Stimulated activated memory B cell treated with anti-CD40 and anti-IgM and Interleukin-4, amounts not matched to agents 10 μg/mL and 1 μg/mL and 100 μg/mL, for 72 hours (primary cell): Measurements from ENCODE around the gene ZNF598.
A peak's percentile ranks its signal among the peaks of the same experiment; 100 is the strongest.

Experiments used
- ATAC-seq: fragments of 150-1000 bp; cut with Tn5 transposase; 2 replicates; pipeline ENCODE4 v1.10.0; 2021
- H3K27ac Mint-ChIP-seq: one replicate; pipeline ENCODE4 v1.8.0; 2022; ENCODE audit warnings: mild to moderate bottlenecking, mixed read lengths
- H3K27me3 Mint-ChIP-seq: one replicate; pipeline ENCODE4 v1.8.0; 2022; ENCODE audit warnings: mixed read lengths
- H3K36me3 Mint-ChIP-seq: one replicate; pipeline ENCODE4 v1.8.0; 2022; ENCODE audit warnings: mixed read lengths
- H3K4me1 Mint-ChIP-seq: one replicate; pipeline ENCODE4 v1.8.0; 2022; ENCODE audit warnings: mixed read lengths
- H3K4me3 Mint-ChIP-seq: one replicate; pipeline ENCODE4 v1.8.0; 2022; ENCODE audit warnings: mild to moderate bottlenecking, moderate library complexity, mixed read lengths
- H3K9me3 Mint-ChIP-seq: one replicate; pipeline ENCODE4 v1.8.0; 2022; ENCODE audit warnings: mixed read lengths

Gene ZNF598

GRCh38 chr16:1997494-1998359 is 11.9 kb downstream of the ZNF598 start:
- peaks cover 43% of the 10 kb centered on the region for H3K36me3 Mint-ChIP-seq

GRCh38 chr16:1993731-1994131 is 15.9 kb downstream of the ZNF598 start:
- ATAC-seq, result no peak
- peaks cover 33% of the 10 kb centered on the region for H3K4me1 Mint-ChIP-seq
- H3K36me3 Mint-ChIP-seq, result peaks cover 19% of the 10 kb centered on the region
- peak overlapping the region; percentile 67 for H3K27ac Mint-ChIP-seq
- H3K9me3 Mint-ChIP-seq, result no peaks in the 10 kb centered on the region
- H3K4me3 Mint-ChIP-seq, result no peak overlapping the region
- H3K27me3 Mint-ChIP-seq, result no peaks in the 10 kb centered on the region

More at GRCh38 chr16:1997494-1998359, 11.9 kb downstream of the ZNF598 start:
- Mint-ChIP-seq H3K27me3 (no peaks in the 10 kb centered on the region), H3K27ac (no peak overlapping the region), H3K4me1 (peaks cover 13% of the 10 kb centered on the region), H3K9me3 (no peaks in the 10 kb centered on the region), H3K4me3 (no peak overlapping the region)
- ATAC-seq, result no peak

GRCh38 chr16:1992704-1993317 is 16.8 kb downstream of the ZNF598 start:
- Mint-ChIP-seq H3K4me3 (no peak overlapping the region), H3K9me3 (no peaks in the 10 kb centered on the region), H3K4me1 (peaks cover 33% of the 10 kb centered on the region), H3K27ac (peak overlapping the region; percentile 67), H3K27me3 (no peaks in the 10 kb centered on the region), H3K36me3 (peaks cover 12% of the 10 kb centered on the region)
- ATAC-seq, result no peak

- peaks cover 33% of the 10 kb centered on the region for H3K4me1 Mint-ChIP-seq
- peak overlapping the region; percentile 91 for H3K4me3 Mint-ChIP-seq
These were observed 17.5 kb downstream of the ZNF598 start for GRCh38 chr16:1991948-1992703.

GRCh38 chr16:1991588-1991947 is 18.1 kb downstream of the ZNF598 start:
- Mint-ChIP-seq H3K27ac (peak overlapping the region; percentile 95), H3K4me3 (peak overlapping the region; percentile 91), H3K36me3 (peaks cover 23% of the 10 kb centered on the region), H3K27me3 (no peaks in the 10 kb centered on the region), H3K4me1 (peaks cover 38% of the 10 kb centered on the region), H3K9me3 (no peaks in the 10 kb centered on the region)
- ATAC-seq, result no peak

More at GRCh38 chr16:1991948-1992703, 17.5 kb downstream of the ZNF598 start:
- ATAC-seq, result peak; percentile 72
- Mint-ChIP-seq H3K27me3 (no peaks in the 10 kb centered on the region), H3K9me3 (no peaks in the 10 kb centered on the region), H3K27ac (peak overlapping the region; percentile 95), H3K36me3 (peaks cover 18% of the 10 kb centered on the region)

GRCh38 chr16:1991135-1991551 is 18.5 kb downstream of the ZNF598 start:
- Mint-ChIP-seq H3K9me3 (no peaks in the 10 kb centered on the region), H3K4me1 (peaks cover 42% of the 10 kb centered on the region), H3K27ac (peak overlapping the region; percentile 95), H3K4me3 (peak overlapping the region; percentile 91), H3K36me3 (peaks cover 26% of the 10 kb centered on the region), H3K27me3 (no peaks in the 10 kb centered on the region)
- ATAC-seq, result peak; percentile 84

DNA sequence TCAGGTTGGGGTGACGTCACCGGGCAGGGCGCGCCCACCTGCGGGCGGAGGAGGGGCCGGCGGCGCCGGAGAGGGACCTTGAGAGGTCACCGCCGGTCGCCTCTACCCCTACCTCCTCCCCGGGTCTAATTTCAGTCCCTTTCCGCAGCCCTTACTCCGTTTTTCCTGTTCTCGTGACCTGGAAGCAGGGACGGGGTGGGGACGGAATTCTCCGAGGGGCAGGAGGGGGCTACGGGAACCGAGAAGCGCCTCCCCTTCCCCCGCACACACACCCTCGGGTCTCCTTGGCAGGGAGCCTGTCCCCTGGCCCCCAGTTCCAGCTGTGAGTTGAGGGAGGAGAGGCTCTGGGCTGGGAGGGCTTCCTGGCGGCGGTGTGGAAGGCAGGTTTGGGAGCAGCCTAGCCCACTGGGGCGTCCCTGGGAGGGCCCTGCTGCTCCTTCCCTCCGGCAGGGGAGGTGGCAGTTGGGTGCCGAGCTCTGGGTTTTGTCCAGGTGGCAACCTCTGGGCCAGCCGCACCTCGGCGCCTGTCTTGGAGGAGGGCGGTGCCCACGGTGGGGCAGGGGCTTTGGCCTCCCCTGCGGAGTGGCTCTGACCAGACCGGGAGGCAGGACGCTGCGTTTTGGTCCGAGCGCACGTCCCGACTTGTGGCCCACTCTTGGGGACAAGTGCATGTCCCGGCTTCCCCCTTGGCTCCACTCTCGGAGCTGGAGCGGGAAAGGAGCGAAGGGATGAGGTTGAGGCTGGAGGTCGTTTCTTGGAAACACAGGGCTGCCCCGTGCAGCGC is 19.1 kb downstream of the ZNF598 start:
- no peaks in the 10 kb centered on the region for H3K27me3 Mint-ChIP-seq
- H3K4me3 Mint-ChIP-seq, result peak overlapping the region; percentile 91
- no peaks in the 10 kb centered on the region for H3K9me3 Mint-ChIP-seq
- H3K27ac Mint-ChIP-seq, result peak overlapping the region; percentile 95
- H3K36me3 Mint-ChIP-seq, result peaks cover 22% of the 10 kb centered on the region
- ATAC-seq, result peak; percentile 28
- H3K4me1 Mint-ChIP-seq, result peaks cover 47% of the 10 kb centered on the region

GRCh38 chr16:1990101-1990350 is 19.6 kb downstream of the ZNF598 start:
- H3K4me3 Mint-ChIP-seq, result peak overlapping the region; percentile 91
- peaks cover 52% of the 10 kb centered on the region for H3K4me1 Mint-ChIP-seq
- H3K9me3 Mint-ChIP-seq, result no peaks in the 10 kb centered on the region
- peak overlapping the region; percentile 95 for H3K27ac Mint-ChIP-seq
- H3K27me3 Mint-ChIP-seq, result no peaks in the 10 kb centered on the region
- ATAC-seq, result no peak
- H3K36me3 Mint-ChIP-seq, result peaks cover 18% of the 10 kb centered on the region

DNA sequence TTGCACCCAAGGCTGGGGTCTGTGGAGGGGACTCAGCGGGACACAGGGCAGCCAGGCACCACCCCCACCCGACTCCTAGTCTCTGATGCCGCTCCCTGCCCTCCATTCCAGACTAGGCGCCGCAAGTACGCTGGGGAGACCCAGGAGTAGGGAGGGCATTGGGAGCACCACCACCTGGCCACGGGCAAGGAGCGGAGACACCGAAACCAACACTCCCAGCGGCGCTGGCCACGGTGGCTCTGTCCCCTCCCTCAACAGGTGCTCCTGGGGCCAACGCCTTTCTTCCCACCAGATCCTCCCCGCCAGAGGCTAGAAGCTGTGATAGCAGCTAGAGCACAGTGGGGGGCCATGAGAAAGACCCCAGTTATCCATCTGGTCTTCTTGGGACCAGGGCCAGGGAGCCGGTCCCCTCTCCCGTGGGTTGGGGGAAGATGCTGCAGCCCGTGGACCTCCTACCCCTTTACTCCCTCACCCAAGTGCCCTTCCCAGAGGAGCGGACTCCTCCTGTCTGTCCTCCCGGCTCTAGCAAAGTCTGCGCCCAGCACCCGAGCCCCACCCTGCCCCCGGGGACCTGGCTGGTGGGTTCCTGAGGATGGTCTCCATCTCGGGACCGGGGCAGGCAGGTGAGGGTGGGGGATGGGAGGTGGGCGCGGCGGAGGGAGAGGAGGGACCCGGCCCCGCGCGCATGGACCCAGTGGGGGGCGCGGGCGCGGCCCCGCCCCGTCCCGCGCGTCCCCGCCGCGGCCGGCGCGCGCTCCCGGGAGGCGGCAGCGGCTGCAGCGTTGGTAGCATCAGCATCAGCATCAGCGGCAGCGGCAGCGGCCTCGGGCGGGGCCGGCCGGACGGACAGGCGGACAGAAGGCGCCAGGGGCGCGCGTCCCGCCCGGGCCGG is 20.2 kb downstream of the ZNF598 start, which contains the start of gene SYNGR3:
SYNGR3 (plus strand) TSS at position 762 of the 892 bp plus-strand sequence. CDS start 133 bp downstream, outside the sequence.
- Mint-ChIP-seq H3K27ac (peak within 1 kb of the TSS; percentile 95), H3K4me1 (peaks cover 58% of the 10 kb centered on the region), H3K4me3 (peak within 1 kb of the TSS; percentile 91), H3K9me3 (no peaks in the 10 kb centered on the region), H3K27me3 (no peaks in the 10 kb centered on the region), H3K36me3 (peaks cover 18% of the 10 kb centered on the region)
- no peak for ATAC-seq

DNA sequence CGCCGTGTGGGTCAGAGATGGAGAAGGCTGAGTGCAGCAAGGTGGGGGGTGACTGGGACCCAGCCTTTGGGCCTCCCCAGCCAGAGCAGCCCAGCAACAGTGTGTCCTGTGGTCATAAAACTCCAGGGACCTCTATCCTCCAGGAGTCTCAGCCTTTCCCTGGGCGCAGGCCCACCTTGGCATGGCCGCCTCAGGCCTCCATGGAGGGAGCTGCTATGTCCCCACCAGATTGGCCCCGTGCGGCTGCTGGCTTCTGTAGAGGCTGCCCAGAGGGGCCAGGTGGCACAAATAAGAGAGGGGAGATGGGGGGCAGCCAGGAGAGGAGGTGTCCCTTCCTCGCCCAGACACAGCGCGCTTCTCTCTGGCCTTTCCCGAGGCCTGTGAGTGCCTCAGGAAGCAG is 22.4 kb downstream of the ZNF598 start:
- Mint-ChIP-seq H3K4me1 (peaks cover 56% of the 10 kb centered on the region), H3K27me3 (peaks cover 12% of the 10 kb centered on the region), H3K9me3 (no peaks in the 10 kb centered on the region), H3K27ac (peak overlapping the region; percentile 12), H3K4me3 (no peak overlapping the region), H3K36me3 (peaks cover 18% of the 10 kb centered on the region)
- no peak for ATAC-seq

DNA sequence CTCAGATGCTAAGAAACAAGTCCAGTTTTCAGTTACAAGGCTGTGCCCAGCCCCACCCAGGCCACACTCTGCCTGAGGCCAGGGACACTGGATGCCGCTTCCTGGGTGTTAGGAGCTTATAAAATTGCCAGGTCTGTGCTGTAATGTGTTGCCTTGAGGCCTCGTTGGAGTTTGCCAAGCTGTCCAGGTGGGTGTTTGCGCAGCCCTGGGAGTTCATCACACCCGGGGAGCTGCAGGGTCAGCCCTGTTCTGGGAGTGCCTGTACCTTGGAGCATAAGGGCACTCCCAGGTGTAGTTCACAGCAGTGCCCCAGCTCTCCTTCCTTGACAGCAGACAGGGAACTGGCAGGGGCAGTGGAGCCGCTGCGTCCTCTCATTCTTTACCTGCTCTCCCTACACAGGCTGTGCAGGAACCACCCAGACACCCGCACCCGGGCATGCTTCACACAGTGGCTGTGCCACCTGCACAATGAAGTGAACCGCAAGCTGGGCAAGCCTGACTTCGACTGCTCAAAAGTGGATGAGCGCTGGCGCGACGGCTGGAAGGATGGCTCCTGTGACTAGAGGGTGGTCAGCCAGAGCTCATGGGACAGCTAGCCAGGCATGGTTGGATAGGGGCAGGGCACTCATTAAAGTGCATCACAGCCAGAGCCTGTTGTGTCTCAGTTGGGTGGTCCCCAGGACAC is 24.0 kb downstream of the ZNF598 start:
- H3K9me3 Mint-ChIP-seq, result no peaks in the 10 kb centered on the region
- peaks cover 18% of the 10 kb centered on the region for H3K36me3 Mint-ChIP-seq
- peaks cover 60% of the 10 kb centered on the region for H3K4me1 Mint-ChIP-seq
- H3K27me3 Mint-ChIP-seq, result peaks cover 27% of the 10 kb centered on the region
- H3K4me3 Mint-ChIP-seq, result peak overlapping the region; percentile 78
- no peak for ATAC-seq
- H3K27ac Mint-ChIP-seq, result peak overlapping the region; percentile 72

DNA sequence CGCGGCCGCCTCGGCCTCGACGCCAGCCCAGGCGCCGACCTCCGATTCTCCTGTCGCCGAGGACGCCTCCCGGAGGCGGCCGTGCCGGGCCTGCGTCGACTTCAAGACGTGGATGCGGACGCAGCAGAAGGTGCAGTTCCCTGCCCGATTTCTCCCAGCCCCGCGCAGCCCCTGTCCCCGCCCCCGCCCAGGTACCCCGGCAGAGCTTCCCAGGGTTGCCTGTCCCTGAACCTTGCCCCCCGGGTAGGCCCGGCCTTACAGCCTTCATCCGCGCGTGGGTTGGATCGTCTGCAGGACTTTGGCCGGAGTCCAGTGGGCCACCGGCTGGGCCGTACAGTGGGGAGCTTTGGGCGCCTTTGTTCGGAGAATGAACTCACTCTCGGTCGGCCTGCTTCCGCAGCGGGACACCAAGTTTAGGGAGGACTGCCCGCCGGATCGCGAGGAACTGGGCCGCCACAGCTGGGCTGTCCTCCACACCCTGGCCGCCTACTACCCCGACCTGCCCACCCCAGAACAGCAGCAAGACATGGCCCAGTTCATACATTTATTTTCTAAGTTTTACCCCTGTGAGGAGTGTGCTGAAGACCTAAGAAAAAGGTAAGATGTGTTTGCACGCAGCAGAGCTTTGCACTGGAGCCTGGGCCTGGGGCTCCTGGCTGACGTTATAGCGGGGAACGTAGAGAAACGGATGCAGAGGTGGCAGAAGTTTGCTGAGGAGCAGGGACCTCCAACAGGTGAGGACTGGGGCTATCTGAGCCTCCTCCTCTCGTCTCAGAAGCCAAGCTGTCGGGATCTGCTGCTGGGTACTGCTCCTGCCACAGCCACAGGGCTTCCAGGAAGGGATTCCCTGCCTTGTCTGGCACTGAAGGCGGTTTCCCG is 25.0 kb downstream of the ZNF598 start:
- Mint-ChIP-seq H3K4me1 (peaks cover 65% of the 10 kb centered on the region), H3K9me3 (no peaks in the 10 kb centered on the region), H3K36me3 (peaks cover 18% of the 10 kb centered on the region), H3K4me3 (peak overlapping the region; percentile 78), H3K27me3 (peaks cover 32% of the 10 kb centered on the region), H3K27ac (peak overlapping the region; percentile 72)
- ATAC-seq, result peak; percentile 6
